Activated T-helper 2 cell treated with anti-CD3 and anti-CD28 coated beads, Interferon-gamma antibody, Interleukin-2, Interleukin-4, amounts not matched to agents 10 μg/mL and 5 μg/mL and 100 μg/mL, durations not matched to agents 14 hours and 24 hours and 36 hours (primary cell): Measurements from ENCODE around the gene RIN3. TPM values are rescaled to one million over a fixed set of nuclear protein-coding genes. Genes with fewer than 3 reads are reported as not detected.

Experiments used
- DNase-seq: peaks from one replicate; pipeline ENCODE4 v3.0.0; 2021; ENCODE audit warnings: low spot score
- H3K27ac Mint-ChIP-seq: one replicate; pipeline ENCODE4 v1.8.0; 2021; ENCODE audit warnings: mixed read lengths
- H3K27me3 Mint-ChIP-seq: one replicate; pipeline ENCODE4 v1.8.0; 2021; ENCODE audit warnings: low read depth, mixed read lengths
- H3K36me3 Mint-ChIP-seq: one replicate; pipeline ENCODE4 v1.8.0; 2021; ENCODE audit warnings: low read depth, mixed read lengths
- H3K4me1 Mint-ChIP-seq: one replicate; pipeline ENCODE4 v1.8.0; 2021; ENCODE audit warnings: low read depth, mixed read lengths
- H3K4me3 Mint-ChIP-seq: one replicate; pipeline ENCODE4 v1.8.0; 2021; ENCODE audit warnings: low read depth, mild to moderate bottlenecking, moderate library complexity, mixed read lengths
- H3K9me3 Mint-ChIP-seq: one replicate; pipeline ENCODE4 v1.8.0; 2021; ENCODE audit warnings: mixed read lengths
- intact Hi-C: fragments of 100-400 bp; cut with micrococcal nuclease; formaldehyde crosslinking; loops from one replicate; pipeline ENCODE4 v1.15.1; 2023
- total RNA-seq: library from RNA; stranded (reverse); gene quantifications from 2 replicates; pipeline ENCODE4 v1.2.3, GENCODE V29; 2022

The RIN3 gene
- total RNA-seq, 1 donor from 2014 or later = 21.1 TPM

DNA sequence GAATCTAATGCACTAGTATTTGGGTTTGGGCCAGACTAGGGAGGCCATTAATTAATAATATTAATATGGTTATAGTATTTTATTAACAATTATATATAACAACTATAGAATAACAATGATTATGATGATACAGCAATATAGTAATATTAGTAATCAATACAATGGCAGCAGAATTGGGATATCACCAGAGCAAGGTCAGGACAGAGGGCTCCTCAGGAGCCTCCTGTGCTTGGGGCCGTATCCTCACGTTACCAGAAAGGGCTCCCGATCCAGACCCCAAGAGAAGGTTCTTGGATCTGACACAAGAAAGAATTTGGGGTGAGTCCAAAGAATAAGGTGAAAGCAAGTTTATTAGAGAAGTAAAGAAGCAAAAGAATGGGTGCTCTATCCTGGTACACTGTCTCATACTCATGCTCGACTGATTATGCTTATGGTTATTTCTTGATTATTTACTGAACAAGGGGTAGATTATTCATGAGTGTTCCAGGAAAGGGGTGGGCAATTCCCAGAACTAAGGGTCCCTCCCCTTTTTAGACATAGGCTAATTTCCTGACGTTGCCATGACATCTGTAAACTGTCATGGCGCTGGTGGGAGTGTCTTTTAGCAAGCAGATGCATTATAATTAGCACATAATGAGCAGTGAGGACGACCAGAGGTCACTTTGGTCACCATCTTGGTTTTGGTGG lies 61.6 kb downstream of the RIN3 start:
- H3K4me3 Mint-ChIP-seq = no peak overlapping the region
- H3K4me1 Mint-ChIP-seq = peaks cover 23% of the 10 kb centered on the region
- H3K9me3 Mint-ChIP-seq = no peaks in the 10 kb centered on the region
- H3K27me3 Mint-ChIP-seq = peaks cover 62% of the 10 kb centered on the region
- peaks cover 8% of the 10 kb centered on the region for H3K36me3 Mint-ChIP-seq
- intact Hi-C loops = no loop called here
- no peak for DNase-seq
- no peak overlapping the region for H3K27ac Mint-ChIP-seq

DNA sequence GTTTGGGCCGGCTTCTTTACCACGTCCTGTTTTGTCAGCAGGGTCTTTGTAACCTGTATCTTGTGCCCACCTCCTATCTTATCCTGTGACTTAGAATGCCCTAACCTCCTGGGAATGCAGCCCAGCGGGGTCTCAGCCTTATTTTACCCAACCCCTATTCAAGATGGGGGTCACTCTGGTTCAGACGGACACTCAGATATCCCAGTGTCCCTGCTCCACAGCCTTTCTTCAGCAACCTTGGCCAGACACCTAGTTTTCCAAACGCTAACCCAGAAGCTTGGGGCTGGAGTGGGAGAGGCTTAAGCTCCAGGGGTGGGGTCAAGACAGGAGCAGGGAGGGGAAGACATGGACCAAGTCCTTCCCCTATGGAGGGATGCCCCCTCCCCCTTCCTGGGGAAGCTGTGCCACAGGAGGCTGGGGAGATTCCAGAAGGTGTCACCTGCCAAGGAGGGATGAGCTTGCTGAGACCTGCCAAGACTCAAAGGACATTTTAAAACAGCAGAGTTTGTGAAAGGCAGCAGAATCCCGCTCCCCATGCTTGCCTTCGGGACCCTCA lies 62.2 kb downstream of the RIN3 start:
- H3K27me3 Mint-ChIP-seq = peaks cover 64% of the 10 kb centered on the region
- no peaks in the 10 kb centered on the region for H3K9me3 Mint-ChIP-seq
- peaks cover 8% of the 10 kb centered on the region for H3K36me3 Mint-ChIP-seq
- H3K27ac Mint-ChIP-seq = no peak overlapping the region
- no peak overlapping the region for H3K4me3 Mint-ChIP-seq
- no peak for DNase-seq
- H3K4me1 Mint-ChIP-seq = peaks cover 25% of the 10 kb centered on the region
- intact Hi-C loops = no loop called here

DNA sequence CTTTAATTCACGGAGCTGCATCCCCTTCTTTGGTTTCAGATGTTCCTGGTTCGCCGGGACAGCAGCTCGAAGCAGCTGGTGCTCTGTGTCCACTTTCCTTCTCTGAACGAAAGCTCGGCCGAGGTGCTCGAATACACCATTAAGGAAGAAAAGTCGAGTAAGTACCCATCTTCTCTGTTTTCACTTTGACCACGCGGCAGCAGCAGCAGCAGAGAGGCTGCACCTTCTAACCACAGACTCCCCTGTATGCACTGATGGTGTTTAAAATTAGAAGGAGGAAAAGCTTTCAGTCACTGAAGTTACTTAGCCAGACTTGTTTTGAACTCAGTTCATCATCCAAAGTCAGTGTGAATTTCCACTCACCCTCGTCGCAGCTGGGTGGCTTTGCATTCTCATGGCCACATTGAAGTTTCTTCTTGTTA lies 63.8 kb downstream of the RIN3 start:
- no peak for DNase-seq
- Mint-ChIP-seq H3K4me1 (peaks cover 29% of the 10 kb centered on the region), H3K4me3 (peak overlapping the region; percentile 49), H3K27me3 (peaks cover 60% of the 10 kb centered on the region), H3K27ac (no peak overlapping the region), H3K36me3 (peaks cover 11% of the 10 kb centered on the region), H3K9me3 (no peaks in the 10 kb centered on the region)
- intact Hi-C loops = no loop called here

DNA sequence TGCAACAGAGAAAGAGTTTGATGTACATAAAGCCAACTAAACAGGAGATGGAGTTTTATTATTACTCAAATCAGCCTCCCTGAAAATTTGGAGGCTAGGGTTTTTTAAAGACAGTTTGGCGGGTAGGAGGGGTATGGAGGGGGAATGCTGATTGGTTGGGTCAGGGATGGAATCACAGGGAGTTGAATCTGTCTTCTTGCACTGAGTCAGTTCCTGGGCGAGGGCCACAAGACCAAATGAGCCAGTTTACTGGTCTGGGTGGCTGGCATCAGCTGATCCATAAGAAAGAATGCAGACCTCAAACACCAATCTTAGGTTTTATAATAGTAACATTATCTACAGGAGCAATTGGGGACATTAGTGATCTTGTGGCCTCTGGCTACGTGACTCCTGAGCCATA lies 64.9 kb downstream of the RIN3 start:
- Mint-ChIP-seq H3K36me3 (peaks cover 19% of the 10 kb centered on the region), H3K4me1 (peaks cover 37% of the 10 kb centered on the region), H3K9me3 (no peaks in the 10 kb centered on the region), H3K27me3 (peaks cover 66% of the 10 kb centered on the region), H3K27ac (no peak overlapping the region), H3K4me3 (no peak overlapping the region)
- intact Hi-C loops = no loop called here
- DNase-seq = no peak

DNA sequence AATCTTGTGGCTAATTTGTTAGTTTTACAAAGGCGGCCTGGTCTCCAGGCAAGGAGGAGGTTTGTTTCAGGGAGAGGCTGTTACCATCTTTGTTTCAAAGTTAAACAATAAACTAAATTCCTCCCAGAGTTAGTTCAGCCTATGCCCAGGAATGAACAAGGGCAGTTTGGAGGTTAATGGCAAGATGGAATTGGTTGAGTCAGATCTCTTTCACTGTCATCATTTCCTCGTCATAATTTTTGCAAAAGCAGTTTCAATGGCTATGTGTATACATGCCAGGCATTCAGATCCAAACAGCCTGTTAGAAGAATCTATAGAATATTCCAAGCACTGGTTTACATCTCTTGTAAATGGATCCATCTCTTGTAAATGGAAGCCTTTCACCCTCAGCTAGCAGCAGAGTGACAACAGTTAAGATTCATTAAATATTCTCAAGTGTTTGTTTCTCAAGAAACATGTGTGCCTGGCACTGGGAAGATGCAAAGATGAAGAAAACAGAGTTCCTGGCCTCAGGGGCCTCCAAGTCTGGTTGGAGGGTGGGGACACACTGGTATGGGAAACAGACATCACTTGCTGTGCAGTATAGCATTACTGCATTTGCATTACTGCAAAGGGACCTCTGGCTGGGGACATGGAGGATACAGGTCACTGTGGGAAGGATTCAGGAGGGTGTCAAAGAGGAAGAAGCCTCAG lies 65.8 kb downstream of the RIN3 start:
- intact Hi-C loops = no loop called here
- Mint-ChIP-seq H3K36me3 (peaks cover 19% of the 10 kb centered on the region), H3K27me3 (peaks cover 60% of the 10 kb centered on the region), H3K4me1 (peaks cover 37% of the 10 kb centered on the region), H3K4me3 (no peak overlapping the region), H3K27ac (no peak overlapping the region), H3K9me3 (no peaks in the 10 kb centered on the region)
- DNase-seq = no peak

DNA sequence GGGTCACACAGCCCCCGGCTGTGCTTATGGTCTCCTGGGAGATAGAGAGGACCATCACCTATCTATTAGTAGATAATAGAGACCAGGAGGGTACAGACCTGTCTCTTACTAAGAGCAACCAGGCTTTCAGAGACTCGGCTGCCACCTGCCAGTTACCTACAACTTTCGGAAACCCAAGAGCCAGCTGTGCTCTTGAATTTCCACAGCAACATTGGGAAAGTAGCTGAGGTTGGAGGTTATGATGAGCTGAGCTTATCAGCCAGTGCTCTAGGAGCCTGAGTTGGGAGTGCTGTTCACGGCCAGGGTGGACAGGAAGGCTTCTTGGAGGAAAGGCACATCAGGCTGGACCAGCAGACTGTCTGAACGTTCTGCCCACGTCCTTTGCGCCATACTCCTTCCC lies 67.6 kb downstream of the RIN3 start:
- Mint-ChIP-seq H3K4me3 (no peak overlapping the region), H3K27me3 (peaks cover 54% of the 10 kb centered on the region), H3K27ac (no peak overlapping the region), H3K36me3 (peaks cover 19% of the 10 kb centered on the region), H3K4me1 (peaks cover 48% of the 10 kb centered on the region), H3K9me3 (no peaks in the 10 kb centered on the region)
- DNase-seq = no peak
- intact Hi-C loops = no loop called here

DNA sequence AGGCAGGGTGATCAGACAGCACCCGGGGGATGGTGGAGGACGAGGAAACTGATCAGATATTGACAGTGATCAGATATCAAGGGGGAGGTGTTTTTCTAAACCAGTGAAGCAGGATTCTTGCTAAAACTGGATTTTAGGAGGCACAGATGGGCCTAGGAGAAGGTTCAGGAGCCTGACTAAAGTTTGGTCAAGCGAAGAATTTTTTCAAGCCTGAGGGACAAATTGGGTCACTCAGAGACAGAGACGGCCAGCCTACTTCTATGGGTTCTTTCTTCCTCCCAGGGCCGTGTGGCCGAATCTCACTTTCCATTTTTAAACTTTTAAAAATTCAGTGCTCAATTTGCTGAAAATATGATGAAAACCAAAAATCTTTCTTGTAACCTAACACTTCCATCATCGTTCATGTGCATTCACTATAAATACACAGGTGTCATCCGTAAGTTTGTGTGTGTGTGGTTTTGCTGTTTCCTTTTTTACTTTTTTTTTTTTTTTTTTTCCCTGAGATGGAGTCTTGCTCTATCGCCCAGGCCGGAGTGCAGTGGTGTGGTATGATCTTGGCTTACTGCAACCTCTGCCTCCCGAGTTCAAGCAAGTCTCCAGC lies 68.5 kb downstream of the RIN3 start:
- peaks cover 51% of the 10 kb centered on the region for H3K4me1 Mint-ChIP-seq
- DNase-seq = no peak
- intact Hi-C loops = no loop called here
- peaks cover 48% of the 10 kb centered on the region for H3K27me3 Mint-ChIP-seq
- H3K4me3 Mint-ChIP-seq = no peak overlapping the region
- H3K27ac Mint-ChIP-seq = no peak overlapping the region
- H3K9me3 Mint-ChIP-seq = no peaks in the 10 kb centered on the region
- peaks cover 21% of the 10 kb centered on the region for H3K36me3 Mint-ChIP-seq

DNA sequence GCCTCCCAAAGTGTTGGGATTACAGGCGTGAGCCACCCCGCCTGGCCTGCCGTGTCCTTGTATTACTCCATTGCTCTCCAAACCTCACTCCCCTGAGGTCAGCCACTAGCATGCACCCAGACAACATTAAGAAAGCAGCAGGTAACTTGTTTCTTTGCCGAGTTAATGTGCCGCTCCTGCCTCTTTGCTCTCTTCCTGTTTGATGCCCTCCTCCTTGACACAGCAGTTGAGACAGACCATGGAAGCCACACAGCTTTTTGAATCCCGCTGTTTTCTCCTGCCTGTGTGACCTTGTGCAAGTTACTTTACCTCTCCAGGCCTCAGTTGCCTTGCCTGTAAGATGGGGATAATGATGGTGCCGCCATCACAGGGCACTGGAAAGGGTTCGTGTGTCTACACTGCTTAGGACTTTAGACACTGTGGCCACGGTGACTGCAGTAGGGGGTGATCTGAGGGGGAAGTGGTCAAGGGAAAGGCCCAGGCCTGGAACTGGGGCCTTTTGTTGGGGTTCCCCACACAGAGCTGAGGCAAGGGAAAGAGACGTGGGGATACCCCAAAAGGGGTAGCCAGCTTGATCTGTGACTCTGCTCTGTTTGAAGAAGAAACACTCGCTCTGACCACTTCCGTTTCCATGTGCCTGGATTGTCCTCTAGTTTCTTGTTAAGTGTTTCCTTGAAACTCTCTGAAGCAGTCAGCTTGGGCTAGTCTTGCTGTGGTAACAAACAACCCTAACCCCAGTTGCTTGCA lies 69.3 kb downstream of the RIN3 start:
- H3K4me1 Mint-ChIP-seq = peaks cover 51% of the 10 kb centered on the region
- peak overlapping the region; percentile 10 for H3K27ac Mint-ChIP-seq
- H3K27me3 Mint-ChIP-seq = peaks cover 42% of the 10 kb centered on the region
- intact Hi-C loops = no loop called here
- DNase-seq = no peak
- H3K4me3 Mint-ChIP-seq = no peak overlapping the region
- no peaks in the 10 kb centered on the region for H3K9me3 Mint-ChIP-seq
- H3K36me3 Mint-ChIP-seq = peaks cover 22% of the 10 kb centered on the region

DNA sequence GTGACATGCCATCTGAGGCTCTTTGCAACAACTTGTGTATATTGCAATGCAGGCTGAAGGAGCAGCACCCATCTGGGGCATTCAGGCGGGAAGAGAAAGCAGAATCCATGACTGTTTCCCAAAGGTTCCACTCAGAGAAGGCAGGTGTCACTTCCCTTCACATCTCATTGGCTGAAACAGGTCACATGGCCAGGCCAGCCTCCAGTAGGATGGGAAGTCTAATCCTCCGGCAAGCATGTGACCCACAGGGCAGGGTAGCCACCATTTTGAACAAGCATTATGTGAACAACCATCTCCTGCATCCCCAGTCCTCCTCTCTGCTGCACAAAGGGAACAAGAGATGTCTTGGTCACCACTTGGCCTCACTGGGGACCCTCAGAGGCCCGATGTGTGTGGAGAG lies 70.6 kb downstream of the RIN3 start:
- H3K9me3 Mint-ChIP-seq = no peaks in the 10 kb centered on the region
- H3K4me1 Mint-ChIP-seq = peaks cover 48% of the 10 kb centered on the region
- H3K27me3 Mint-ChIP-seq = peaks cover 45% of the 10 kb centered on the region
- intact Hi-C loops = no loop called here
- H3K36me3 Mint-ChIP-seq = peaks cover 17% of the 10 kb centered on the region
- no peak overlapping the region for H3K4me3 Mint-ChIP-seq
- no peak for DNase-seq
- no peak overlapping the region for H3K27ac Mint-ChIP-seq

DNA sequence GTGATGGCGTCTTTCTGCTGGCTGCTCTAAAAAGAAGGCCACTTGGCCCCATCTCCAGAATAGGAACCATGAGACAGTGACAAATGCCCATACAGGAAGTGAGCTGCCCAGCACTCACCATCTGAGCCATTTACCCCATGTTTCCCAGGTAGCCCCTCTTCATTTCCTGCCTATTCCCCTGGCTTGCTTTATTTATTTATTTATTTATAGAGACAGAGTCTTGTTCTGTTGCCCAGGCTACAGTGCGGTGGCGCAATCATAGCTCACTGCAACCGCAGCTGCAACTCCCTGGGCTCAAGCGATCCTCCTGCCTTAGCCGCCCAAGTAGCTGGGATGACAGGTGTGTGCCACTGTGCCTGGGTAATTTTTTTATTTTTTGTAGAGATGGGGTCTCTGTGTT lies 71.2 kb downstream of the RIN3 start:
- Mint-ChIP-seq H3K27ac (no peak overlapping the region), H3K27me3 (peaks cover 45% of the 10 kb centered on the region), H3K36me3 (peaks cover 17% of the 10 kb centered on the region), H3K4me3 (no peak overlapping the region), H3K4me1 (peaks cover 53% of the 10 kb centered on the region), H3K9me3 (no peaks in the 10 kb centered on the region)
- intact Hi-C loops = loop anchor here (5.0 kb wide), 1 partner anchor 33 kb away; no protein-coding TSS in a partner anchor
- DNase-seq = no peak

DNA sequence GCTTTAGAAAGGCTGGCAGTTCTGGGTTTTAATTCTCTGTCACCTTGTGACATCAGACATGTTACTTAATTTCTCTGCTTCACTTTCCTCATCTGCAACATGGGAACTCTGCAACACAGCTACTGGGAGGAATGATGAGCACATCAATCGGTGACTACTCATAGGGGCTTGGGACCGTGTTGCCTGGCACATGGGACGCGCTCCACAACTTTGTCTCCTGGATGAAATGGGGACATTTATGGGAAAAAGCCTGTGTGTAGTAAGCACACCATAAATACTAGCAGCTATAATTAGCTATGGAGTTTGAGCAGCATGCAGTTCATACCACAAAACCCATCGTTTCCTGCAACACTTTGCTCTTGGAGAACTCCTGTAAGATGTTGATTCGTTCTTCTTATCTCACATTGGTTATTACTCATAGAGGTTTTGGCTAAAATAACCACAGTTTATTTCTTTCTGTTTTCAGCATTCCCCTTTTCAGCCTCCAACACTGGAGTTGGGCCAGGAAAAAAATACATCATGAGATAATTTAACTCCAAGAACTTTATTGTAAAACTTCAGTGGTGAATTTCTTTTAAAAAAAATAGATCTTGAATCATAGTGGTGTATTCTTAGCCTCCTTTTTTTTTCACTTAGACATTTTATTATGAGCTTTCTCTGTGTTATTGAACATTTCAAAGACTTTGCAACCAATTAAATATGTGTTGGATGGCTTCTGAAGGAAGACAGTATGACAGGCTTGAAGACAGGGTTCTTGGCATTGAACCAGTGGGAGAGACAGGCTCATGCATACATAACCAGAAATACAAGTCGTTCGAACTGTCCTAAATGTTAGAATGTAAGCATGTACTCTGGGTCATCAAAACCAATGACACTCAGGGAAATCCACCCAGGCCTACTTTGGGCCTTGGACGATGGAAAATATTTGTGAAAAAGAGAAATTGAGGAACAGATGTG lies 72.7 kb downstream of the RIN3 start:
- Mint-ChIP-seq H3K4me1 (peaks cover 63% of the 10 kb centered on the region), H3K4me3 (peak overlapping the region; percentile 49), H3K27ac (peak overlapping the region; percentile 65), H3K9me3 (peaks cover 6% of the 10 kb centered on the region), H3K27me3 (peaks cover 43% of the 10 kb centered on the region), H3K36me3 (peaks cover 23% of the 10 kb centered on the region)
- peak; percentile 44 for DNase-seq
- intact Hi-C loops = loop anchor here (1.0 to 5.0 kb wide), 5 partner anchors 23 to 183 kb away; no protein-coding TSS in a partner anchor
